H9 (cell line): ENCODE results near the gene IRF2. TPM values are rescaled to one million over a fixed set of nuclear protein-coding genes. Genes with fewer than 3 reads are reported as not detected.

Experiments
- DNase-seq: peaks from one replicate; pipeline ENCODE4 v3.0.0-alpha.2; 2017
- H2AFZ ChIP-seq: one replicate; pipeline ENCODE4 v1.6.1; 2013; ENCODE audit warnings: mild to moderate bottlenecking, low read length, control low read depth, moderate library complexity
- H2AK5ac ChIP-seq: 2 replicates; pipeline ENCODE4 v1.6.1; 2013; ENCODE audit warnings: low read length, control low read depth, mixed read lengths; ENCODE audit not compliant: insufficient read length
- H2BK120ac ChIP-seq: one replicate; pipeline ENCODE4 v1.6.1; 2013; ENCODE audit warnings: low read depth, mild to moderate bottlenecking, low read length, control low read depth, inconsistent platforms; ENCODE audit not compliant: poor library complexity, severe bottlenecking
- H2BK12ac ChIP-seq: 2 replicates; pipeline ENCODE4 v1.6.1; 2013; ENCODE audit warnings: low read length, control low read depth, mixed read lengths, low read depth; ENCODE audit not compliant: insufficient read length
- H2BK15ac ChIP-seq: 2 replicates; pipeline ENCODE4 v1.6.1; 2013; ENCODE audit warnings: low read depth, low read length, control low read depth
- H2BK20ac ChIP-seq: one replicate; pipeline ENCODE4 v1.6.1; 2013; ENCODE audit warnings: low read depth, mild to moderate bottlenecking, low read length, control low read depth, inconsistent platforms; ENCODE audit not compliant: poor library complexity, severe bottlenecking
- H2BK5ac ChIP-seq: 2 replicates; pipeline ENCODE4 v1.6.1; 2013; ENCODE audit warnings: low read length, control low read depth, mixed read lengths; ENCODE audit not compliant: insufficient read length
- H3K14ac ChIP-seq: 2 replicates; pipeline ENCODE4 v1.6.1; 2013; ENCODE audit warnings: low read length, control low read depth; ENCODE audit not compliant: insufficient read depth
- H3K18ac ChIP-seq: 2 replicates; pipeline ENCODE4 v1.6.1; 2013; ENCODE audit warnings: low read depth, mild to moderate bottlenecking, mixed read lengths, low read length, control low read depth; ENCODE audit not compliant: insufficient read length
- H3K23ac ChIP-seq: 2 replicates; pipeline ENCODE4 v1.6.1; 2013; ENCODE audit warnings: low read length, control low read depth, mixed read lengths, low read depth; ENCODE audit not compliant: insufficient read length
- H3K23me2 ChIP-seq: 2 replicates; pipeline ENCODE4 v1.6.1; 2013; ENCODE audit warnings: low read depth, mild to moderate bottlenecking, mixed read lengths, low read length, control low read depth; ENCODE audit not compliant: insufficient read length, poor library complexity, severe bottlenecking
- H3K27ac ChIP-seq: 2 replicates; pipeline ENCODE4 v1.5.1; 2013; ENCODE audit warnings: low read length, control low read depth, mixed read lengths, low read depth; ENCODE audit not compliant: insufficient read length
- H3K27me3 ChIP-seq: 2 replicates; pipeline ENCODE4 v1.6.1; 2013; ENCODE audit warnings: low read length, control low read depth, inconsistent platforms; ENCODE audit not compliant: insufficient read depth
- H3K4ac ChIP-seq: 2 replicates; pipeline ENCODE4 v1.6.1; 2013; ENCODE audit warnings: low read depth, mild to moderate bottlenecking, control low read depth, inconsistent platforms, low read length, moderate library complexity
- H3K4me1 ChIP-seq: 2 replicates; pipeline ENCODE4 v1.6.1; 2013; ENCODE audit warnings: low read length, control low read depth, inconsistent platforms; ENCODE audit not compliant: insufficient read depth
- H3K4me2 ChIP-seq: 2 replicates; pipeline ENCODE4 v1.6.1; 2013; ENCODE audit warnings: low read length, control low read depth, mixed read lengths; ENCODE audit not compliant: insufficient read length, insufficient read depth
- H3K56ac ChIP-seq: 2 replicates; pipeline ENCODE4 v1.6.1; 2013; ENCODE audit warnings: low read depth, mild to moderate bottlenecking, mixed read lengths, low read length, control low read depth; ENCODE audit not compliant: insufficient read length
- H3K79me1 ChIP-seq: 2 replicates; pipeline ENCODE4 v1.6.1; 2013; ENCODE audit warnings: low read depth, mild to moderate bottlenecking, moderate library complexity, low read length, control low read depth, inconsistent platforms; ENCODE audit not compliant: insufficient read depth, poor library complexity, severe bottlenecking
- H3K79me2 ChIP-seq: 2 replicates; pipeline ENCODE4 v1.6.1; 2013; ENCODE audit warnings: low read length, control low read depth, inconsistent platforms; ENCODE audit not compliant: insufficient read depth
- H3K9ac ChIP-seq: 2 replicates; pipeline ENCODE4 v1.6.1; 2013; ENCODE audit warnings: low read length, control low read depth, mixed read lengths; ENCODE audit not compliant: insufficient read length; ENCODE audit errors: extremely low read depth
- H3K9me3 ChIP-seq: one replicate; pipeline ENCODE4 v1.6.1; 2013; ENCODE audit warnings: low read depth, low read length, inconsistent platforms; ENCODE audit not compliant: control insufficient read depth
- H3T11ph ChIP-seq: one replicate; pipeline ENCODE4 v1.6.1; 2013; ENCODE audit warnings: mild to moderate bottlenecking, low read length, control low read depth, inconsistent platforms
- H4K20me1 ChIP-seq: one replicate; pipeline ENCODE4 v1.6.1; 2013; ENCODE audit not compliant: control insufficient read depth, insufficient read length, insufficient read depth
- H4K5ac ChIP-seq: 2 replicates; pipeline ENCODE4 v1.6.1; 2013; ENCODE audit warnings: low read depth, mild to moderate bottlenecking, mixed read lengths, low read length, control low read depth; ENCODE audit not compliant: insufficient read length
- H4K8ac ChIP-seq: replicated peaks from 2 replicates; pipeline ENCODE4 v1.6.1; 2013; ENCODE audit warnings: low read length, control low read depth, mixed read lengths, low read depth; ENCODE audit not compliant: insufficient read length
- H4K91ac ChIP-seq: 2 replicates; pipeline ENCODE4 v1.6.1; 2013; ENCODE audit warnings: low read depth, mild to moderate bottlenecking, moderate library complexity, mixed read lengths, low read length, control low read depth; ENCODE audit not compliant: insufficient read length
- H3K27ac Mint-ChIP-seq, 3 experiments: 2 replicates in 2 of 3; 3 replicates in 1 of 3; pipeline ENCODE4 v1.8.0; 2020 to 2021; ENCODE audit warnings: mixed read lengths in 3 of 3, mild to moderate bottlenecking in 1 of 3, moderate library complexity in 1 of 3
- H3K27me3 Mint-ChIP-seq: 2 replicates; pipeline ENCODE4 v1.8.0; 2021; ENCODE audit warnings: low read depth, mild to moderate bottlenecking, moderate library complexity, mixed read lengths
- H3K36me3 Mint-ChIP-seq, 3 experiments: 2 replicates in 2 of 3; 3 replicates in 1 of 3; pipeline ENCODE4 v1.8.0; 2020 to 2021; ENCODE audit warnings: low read depth in 3 of 3, mixed read lengths in 3 of 3; ENCODE audit not compliant: insufficient read depth in 1 of 3
- H3K4me1 Mint-ChIP-seq, 2 experiments: 2 replicates each; pipeline ENCODE4 v1.8.0; 2020; ENCODE audit warnings: mixed read lengths in 2 of 2
- H3K4me3 Mint-ChIP-seq, 2 experiments: 2 replicates in 1 of 2; 3 replicates in 1 of 2; pipeline ENCODE4 v1.8.0; 2020 to 2021; ENCODE audit warnings: mild to moderate bottlenecking in 2 of 2, mixed read lengths in 2 of 2, moderate library complexity in 1 of 2
- H3K9me3 Mint-ChIP-seq, 2 experiments: 2 replicates in 1 of 2; 3 replicates in 1 of 2; pipeline ENCODE4 v1.8.0; 2020; ENCODE audit warnings: mild to moderate bottlenecking in 2 of 2, mixed read lengths in 2 of 2, moderate library complexity in 1 of 2
- WGBS: extraction: QIAGEN DNeasy Blood & Tissue Kit; methylation state at CpG from one replicate; pipeline ENCODE4 v1.1.7; 2013; ENCODE audit warnings: missing lambda C conversion rate, low lambda C conversion rate, mixed read lengths; ENCODE audit not compliant: insufficient read length; ENCODE audit errors: extremely low coverage; 5-methylcytosine and 5-hydroxymethylcytosine counted together
- total RNA-seq: library from RNA; stranded (reverse); gene quantifications from 2 replicates; pipeline ENCODE4 v1.2.1, GENCODE V29; 2021
- TF ChIP-seq, protein P1 (sequence below): fragments of 200-600 bp; sonication (generic); conservative IDR thresholded peaks from 3 replicates; pipeline ENCODE4 v1.8.0; 2021; ENCODE audit warnings: antibody characterized with exemption, mild to moderate bottlenecking

IRF2 gene
- total RNA-seq, 1 experiment from 2014 or later = 13.5 TPM

GRCh38 chr4:184475498-184475897, 1.1 kb upstream of the IRF2 start:
- no peak overlapping the region for H3K9ac ChIP-seq
- H3K14ac ChIP-seq = no peak overlapping the region
- Mint-ChIP-seq H3K27me3 (no peaks in the 10 kb centered on the region), H3K36me3 (peaks cover 0 to 5% (median 0%) of the 10 kb centered on the region in 3 experiments; a peak in 3 of 7 replicates), H3K4me3 (peak overlapping the region; percentile 90 to 98), H3K9me3 (no peaks in the 10 kb centered on the region; a peak in 1 of 5 replicates), H3K27ac (no peak overlapping the region), H3K4me1 (peaks cover 26 to 28% of the 10 kb centered on the region in 2 experiments)
- TF ChIP-seq, protein P1, sequence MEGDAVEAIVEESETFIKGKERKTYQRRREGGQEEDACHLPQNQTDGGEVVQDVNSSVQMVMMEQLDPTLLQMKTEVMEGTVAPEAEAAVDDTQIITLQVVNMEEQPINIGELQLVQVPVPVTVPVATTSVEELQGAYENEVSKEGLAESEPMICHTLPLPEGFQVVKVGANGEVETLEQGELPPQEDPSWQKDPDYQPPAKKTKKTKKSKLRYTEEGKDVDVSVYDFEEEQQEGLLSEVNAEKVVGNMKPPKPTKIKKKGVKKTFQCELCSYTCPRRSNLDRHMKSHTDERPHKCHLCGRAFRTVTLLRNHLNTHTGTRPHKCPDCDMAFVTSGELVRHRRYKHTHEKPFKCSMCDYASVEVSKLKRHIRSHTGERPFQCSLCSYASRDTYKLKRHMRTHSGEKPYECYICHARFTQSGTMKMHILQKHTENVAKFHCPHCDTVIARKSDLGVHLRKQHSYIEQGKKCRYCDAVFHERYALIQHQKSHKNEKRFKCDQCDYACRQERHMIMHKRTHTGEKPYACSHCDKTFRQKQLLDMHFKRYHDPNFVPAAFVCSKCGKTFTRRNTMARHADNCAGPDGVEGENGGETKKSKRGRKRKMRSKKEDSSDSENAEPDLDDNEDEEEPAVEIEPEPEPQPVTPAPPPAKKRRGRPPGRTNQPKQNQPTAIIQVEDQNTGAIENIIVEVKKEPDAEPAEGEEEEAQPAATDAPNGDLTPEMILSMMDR = no peak
- H3K27ac ChIP-seq = no peak overlapping the region
- H3K23me2 ChIP-seq = peaks cover 21% of the 10 kb centered on the region
- no peak overlapping the region for H2BK20ac ChIP-seq
- no peaks in the 10 kb centered on the region for H4K20me1 ChIP-seq
- no peak overlapping the region for H3K18ac ChIP-seq
- no peak overlapping the region for H3T11ph ChIP-seq
- no peak for DNase-seq
- H3K4ac ChIP-seq = no peak overlapping the region
- no peak overlapping the region for H4K91ac ChIP-seq
- H3K27me3 ChIP-seq = no peaks in the 10 kb centered on the region
- no peak overlapping the region for H2AFZ ChIP-seq
- no peak overlapping the region for H2BK12ac ChIP-seq
- peaks cover 2% of the 10 kb centered on the region; the same call in 1 of the 2 replicates for H3K4me1 ChIP-seq
- H3K79me2 ChIP-seq = peaks cover 9% of the 10 kb centered on the region; the same call in 1 of the 2 replicates
- no peak overlapping the region for H4K5ac ChIP-seq
- WGBS = no CpG with 5 or more reads among the region's 6 CpGs
- no peaks in the 10 kb centered on the region for H3K9me3 ChIP-seq
- no peak overlapping the region for H2BK120ac ChIP-seq
- no peaks in the 10 kb centered on the region for H3K79me1 ChIP-seq
- H2BK15ac ChIP-seq = no peak overlapping the region
- H3K56ac ChIP-seq = no peak overlapping the region
- peak overlapping the region; percentile 78 for H3K4me2 ChIP-seq
- H3K23ac ChIP-seq = no peak overlapping the region
- H2BK5ac ChIP-seq = no peak overlapping the region
- H4K8ac ChIP-seq = no peak overlapping the region
- no peak overlapping the region for H2AK5ac ChIP-seq
